Keratinocyte (primary cell): Measurements from ENCODE around the gene CREB5. TPM values are rescaled to one million over a fixed set of nuclear protein-coding genes. Genes with fewer than 3 reads are reported as not detected.

Experiments used
- DNase-seq: peaks from one replicate; pipeline ENCODE4 v3.0.0-alpha.2; 2011; ENCODE audit warnings: low read depth, missing footprints, low spot score
- FAIRE-seq: peaks from 2 replicates; lab custom pipeline; 2011; peaks lifted over from hg19 to GRCh38; lab: Jason Lieb, UNC
- H2AFZ ChIP-seq: 2 replicates; pipeline ENCODE4 v1.6.0; 2012; ENCODE audit warnings: low read length, control low read depth, inconsistent platforms; ENCODE audit not compliant: control insufficient read depth
- H3K27ac ChIP-seq: 2 replicates; pipeline ENCODE4 v1.5.1; 2011; ENCODE audit warnings: low read length; ENCODE audit not compliant: control insufficient read depth, insufficient read depth
- H3K27me3 ChIP-seq: 3 replicates; pipeline ENCODE4 v1.6.0; 2011; ENCODE audit warnings: low read length; ENCODE audit not compliant: control insufficient read depth, insufficient read depth; ENCODE audit errors: extremely low read depth
- H3K36me3 ChIP-seq, 2 experiments: 2 replicates in 1 of 2; 3 replicates in 1 of 2; pipeline ENCODE4 v1.5.1; 2011; ENCODE audit warnings: low read length in 2 of 2, mild to moderate bottlenecking in 1 of 2; ENCODE audit not compliant: control insufficient read depth in 2 of 2, insufficient read depth in 2 of 2; ENCODE audit errors: extremely low read depth in 1 of 2
- H3K4me1 ChIP-seq: 3 replicates; pipeline ENCODE4 v1.5.1; 2011; ENCODE audit warnings: low read length; ENCODE audit not compliant: control insufficient read depth, insufficient read depth; ENCODE audit errors: extremely low read depth
- H3K4me2 ChIP-seq: 3 replicates; pipeline ENCODE4 v1.6.0; 2011; ENCODE audit warnings: low read depth, low read length; ENCODE audit not compliant: control insufficient read depth, insufficient read depth; ENCODE audit errors: extremely low read depth
- H3K4me3 ChIP-seq, 3 experiments: fragments of 200-600 bp in 1 of 3; sonication (generic) in 1 of 3; 2 replicates in 2 of 3; 3 replicates in 1 of 3; pipeline ENCODE4 v1.5.1; 2011 to 2016; ENCODE audit warnings: low read length in 3 of 3, mild to moderate bottlenecking in 3 of 3, control low read depth in 2 of 3, inconsistent platforms in 1 of 3, low read depth in 1 of 3, mixed read lengths in 1 of 3, mixed run types in 1 of 3, moderate library complexity in 1 of 3; ENCODE audit not compliant: control insufficient read depth in 2 of 3, insufficient read depth in 2 of 3; ENCODE audit errors: extremely low read depth in 1 of 3
- H3K79me2 ChIP-seq: 2 replicates; pipeline ENCODE4 v1.6.0; 2012; ENCODE audit warnings: low read length; ENCODE audit not compliant: control insufficient read depth, insufficient read depth
- H3K9ac ChIP-seq: 3 replicates; pipeline ENCODE4 v1.6.0; 2011; ENCODE audit warnings: low read length; ENCODE audit not compliant: control insufficient read depth, insufficient read depth; ENCODE audit errors: extremely low read depth
- H3K9me1 ChIP-seq: 3 replicates; pipeline ENCODE4 v1.6.0; 2011; ENCODE audit warnings: low read length; ENCODE audit not compliant: control insufficient read depth, insufficient read depth; ENCODE audit errors: extremely low read depth
- H3K9me3 ChIP-seq: 2 replicates; pipeline ENCODE4 v1.5.1; 2012; ENCODE audit warnings: low read depth, low read length; ENCODE audit not compliant: control insufficient read depth
- H4K20me1 ChIP-seq: 3 replicates; pipeline ENCODE4 v1.6.0; 2011; ENCODE audit warnings: low read length; ENCODE audit not compliant: control insufficient read depth, insufficient read depth; ENCODE audit errors: extremely low read depth
- EZH2 ChIP-seq: IDR thresholded peaks from one replicate; pipeline ENCODE4 v1.6.1; 2012; ENCODE audit warnings: inconsistent platforms, mild to moderate bottlenecking, low read length, moderate library complexity
- dilution Hi-C: fragments of 300-500 bp; cut with MboI; formaldehyde crosslinking; loops from one replicate; pipeline ENCODE4 v1.7.0; 2020; ENCODE audit warnings: low sequenced_read_pairs; ENCODE audit not compliant: extremely low pct_ligation_motif_present
- polyA plus RNA-seq, 5 experiments: library from polyadenylated mRNA; depleted of rRNA in 3 of 5; stranded (reverse) in 3 of 5; stranded (forward) in 1 of 5; unstranded in 1 of 5; fragments of >200 nt; gene quantifications; 1 replicate in 1 of 5; 2 replicates in 3 of 5; 3 replicates in 1 of 5; pipeline versions ENCODE4 v1.2.1 to v1.2.3, GENCODE V29; 2011 to 2012; ENCODE audit warnings: missing spikeins in 2 of 5, low read depth in 1 of 5, low replicate concordance in 1 of 5
- TF ChIP-seq, protein P1 (sequence below), 3 experiments: IDR thresholded peaks in 1 of 3; conservative IDR thresholded peaks in 1 of 3; optimal IDR thresholded peaks in 1 of 3; 2 replicates in 2 of 3; 3 replicates in 1 of 3; pipeline versions ENCODE3 to v1.5.1; 2011; ENCODE audit warnings: low read length in 3 of 3, mild to moderate bottlenecking in 3 of 3, moderate library complexity in 2 of 3, control low read depth in 1 of 3, inconsistent platforms in 1 of 3; ENCODE audit not compliant: insufficient read depth in 2 of 3; ENCODE audit errors: extremely low read depth in 1 of 3

The CREB5 gene
- polyA plus RNA-seq, 1 donor (not counting 4 experiments of a cell fraction or from before 2014, with no cell fraction given): 7.9 TPM

DNA sequence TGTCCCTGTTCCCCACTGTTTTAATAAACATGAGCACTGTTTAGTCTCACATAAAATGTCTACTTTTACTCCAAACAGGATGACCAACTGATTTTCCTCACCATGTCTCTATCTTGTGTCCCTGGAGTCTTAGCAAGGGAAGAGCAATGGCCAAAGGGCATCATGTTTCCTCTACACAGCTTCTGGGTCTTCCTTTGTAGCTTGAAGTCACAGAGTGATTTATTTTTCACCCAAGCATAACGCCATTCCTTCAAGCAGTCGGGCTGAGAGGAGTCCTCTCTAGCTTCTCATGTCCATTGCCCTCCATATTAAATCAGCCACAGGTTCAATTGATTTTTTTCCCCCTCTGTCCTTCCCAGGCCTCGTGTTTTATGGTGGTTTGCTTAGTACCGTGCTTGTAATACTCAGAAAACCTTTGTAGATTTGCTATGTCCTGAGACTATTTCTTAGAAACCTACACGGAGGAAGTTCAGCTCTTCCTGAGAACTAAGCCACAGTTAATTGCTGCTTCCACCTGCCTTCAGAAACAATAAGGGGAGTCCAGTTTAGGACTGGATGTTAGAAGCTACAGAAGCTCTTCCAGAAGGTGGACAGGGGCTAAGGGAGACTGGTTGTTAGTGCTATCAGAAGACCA lies 178.8 kb downstream of the CREB5 start:
- Histone ChIP-seq H3K4me2 (no peak overlapping the region), H3K27ac (no peak overlapping the region), H2AFZ (no peak overlapping the region), H3K27me3 (no peaks in the 10 kb centered on the region), H3K9ac (no peak overlapping the region), H4K20me1 (no peaks in the 10 kb centered on the region), H3K4me1 (peaks cover 4% of the 10 kb centered on the region), H3K9me3 (no peaks in the 10 kb centered on the region), H3K79me2 (no peaks in the 10 kb centered on the region), H3K36me3 (no peaks in the 10 kb centered on the region), H3K9me1 (no peaks in the 10 kb centered on the region), H3K4me3 (no peak overlapping the region)
- DNase-seq: no peak
- dilution Hi-C loops: no loop called here
- no peak for FAIRE-seq
- TF ChIP-seq EZH2: no peak
- TF ChIP-seq, protein P1, sequence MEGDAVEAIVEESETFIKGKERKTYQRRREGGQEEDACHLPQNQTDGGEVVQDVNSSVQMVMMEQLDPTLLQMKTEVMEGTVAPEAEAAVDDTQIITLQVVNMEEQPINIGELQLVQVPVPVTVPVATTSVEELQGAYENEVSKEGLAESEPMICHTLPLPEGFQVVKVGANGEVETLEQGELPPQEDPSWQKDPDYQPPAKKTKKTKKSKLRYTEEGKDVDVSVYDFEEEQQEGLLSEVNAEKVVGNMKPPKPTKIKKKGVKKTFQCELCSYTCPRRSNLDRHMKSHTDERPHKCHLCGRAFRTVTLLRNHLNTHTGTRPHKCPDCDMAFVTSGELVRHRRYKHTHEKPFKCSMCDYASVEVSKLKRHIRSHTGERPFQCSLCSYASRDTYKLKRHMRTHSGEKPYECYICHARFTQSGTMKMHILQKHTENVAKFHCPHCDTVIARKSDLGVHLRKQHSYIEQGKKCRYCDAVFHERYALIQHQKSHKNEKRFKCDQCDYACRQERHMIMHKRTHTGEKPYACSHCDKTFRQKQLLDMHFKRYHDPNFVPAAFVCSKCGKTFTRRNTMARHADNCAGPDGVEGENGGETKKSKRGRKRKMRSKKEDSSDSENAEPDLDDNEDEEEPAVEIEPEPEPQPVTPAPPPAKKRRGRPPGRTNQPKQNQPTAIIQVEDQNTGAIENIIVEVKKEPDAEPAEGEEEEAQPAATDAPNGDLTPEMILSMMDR (optimal IDR thresholded peaks at IDR 0.05 in 1 of 3, IDR thresholded peaks at IDR 0.05 in 1 of 3, conservative IDR thresholded peaks at IDR 0.05 in 1 of 3; ENCODE audit: extremely low read depth in 1 of 3, insufficient read depth in 2 of 3, low read length in 3 of 3): no peak

DNA sequence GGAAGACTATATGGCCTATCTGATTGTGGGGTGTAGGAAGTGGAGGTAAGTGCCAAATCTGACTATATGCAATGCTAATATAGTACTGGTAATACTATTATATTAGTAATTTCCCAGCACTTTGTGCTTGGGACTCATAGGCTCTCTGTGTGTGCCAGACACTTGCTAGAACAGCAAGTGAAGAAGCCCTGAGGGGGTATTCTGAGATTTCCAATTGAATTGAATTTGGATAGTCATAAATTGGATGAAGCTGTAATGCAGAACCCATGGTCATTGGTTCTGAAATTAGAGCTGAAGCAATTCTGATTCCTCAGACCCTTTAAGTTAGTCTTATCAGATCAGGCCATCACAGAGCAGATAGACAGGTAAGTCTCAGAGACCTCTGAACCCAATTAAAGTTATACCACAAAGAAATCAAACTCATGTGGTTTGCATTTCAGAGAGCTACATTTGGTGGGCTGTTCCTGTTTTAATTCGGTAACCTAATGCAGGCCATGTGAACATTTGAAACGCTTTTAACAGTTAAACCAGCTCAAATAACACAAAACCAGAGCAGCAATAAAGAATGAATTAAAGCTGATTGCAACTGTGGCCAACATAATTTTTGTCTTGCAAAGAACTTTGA lies 179.5 kb downstream of the CREB5 start:
- Histone ChIP-seq H3K79me2 (no peaks in the 10 kb centered on the region), H3K9ac (no peak overlapping the region), H4K20me1 (no peaks in the 10 kb centered on the region), H3K4me3 (no peak overlapping the region), H3K9me3 (no peaks in the 10 kb centered on the region), H3K9me1 (no peaks in the 10 kb centered on the region), H3K4me2 (no peak overlapping the region), H3K4me1 (peaks cover 4% of the 10 kb centered on the region), H3K36me3 (no peaks in the 10 kb centered on the region), H2AFZ (no peak overlapping the region), H3K27ac (no peak overlapping the region), H3K27me3 (no peaks in the 10 kb centered on the region)
- dilution Hi-C loops: no loop called here
- FAIRE-seq (no peak), DNase-seq (no peak)
- TF ChIP-seq, protein P1 (optimal IDR thresholded peaks at IDR 0.05 in 1 of 3, IDR thresholded peaks at IDR 0.05 in 1 of 3, conservative IDR thresholded peaks at IDR 0.05 in 1 of 3; ENCODE audit: extremely low read depth in 1 of 3, insufficient read depth in 2 of 3, low read length in 3 of 3): no peak
- no peak for TF ChIP-seq EZH2
